PC-3 (cell line): ENCODE measurements around the gene PLXND1. TPM values are rescaled to one million over a fixed set of nuclear protein-coding genes. Genes with fewer than 3 reads are reported as not detected.

Experiments used
- ATAC-seq: fragments of 200-7000 bp; cut with Tn5 transposase; 2 replicates; pipeline ENCODE4 v1.9.1; 2020; ENCODE audit warnings: mild to moderate bottlenecking, moderate library complexity
- BruUV-seq: library from RNA; stranded (reverse); fragments of 400-500 nt; replicated peaks from 2 replicates; lab custom pipeline; 2021; lab: Mats Ljungman, UMichigan
- CTCF ChIA-PET: fragments of 300-600 bp; sonication (Branson Sonifier 250); formaldehyde crosslinking; loops from one replicate; lab custom pipeline; 2022; ENCODE audit warnings: antibody characterized with exemption; lab: Charles Lee
- POLR2A ChIA-PET: fragments of 300-600 bp; sonication (Branson Sonifier 250); formaldehyde crosslinking; loops from one replicate; lab custom pipeline; 2022; ENCODE audit warnings: antibody characterized with exemption; ENCODE audit not compliant: unreplicated experiment; lab: Charles Lee
- DNase-seq: peaks from one replicate; pipeline ENCODE4 v3.0.0-alpha.2; 2015
- H2AFZ ChIP-seq: fragments of 300-600 bp; sonication (generic); 2 replicates; pipeline ENCODE4 v1.6.0; 2016; ENCODE audit warnings: antibody characterized with exemption, low read length
- H3F3A ChIP-seq: fragments of 300-600 bp; sonication (generic); one replicate; pipeline ENCODE4 v1.6.0; 2017; ENCODE audit warnings: antibody characterized with exemption, low read length, control low read depth, mild to moderate bottlenecking; ENCODE audit not compliant: unreplicated experiment
- H3K27ac ChIP-seq: fragments of 300-600 bp; sonication (generic); 2 replicates; pipeline ENCODE4 v1.5.1; 2016; ENCODE audit warnings: mild to moderate bottlenecking, low read length
- H3K27me3 ChIP-seq: fragments of 300-600 bp; sonication (generic); 2 replicates; pipeline ENCODE4 v1.6.1; 2016; ENCODE audit warnings: low read length, mixed read lengths
- H3K36me3 ChIP-seq: fragments of 300-600 bp; sonication (generic); 2 replicates; pipeline ENCODE4 v1.6.1; 2016; ENCODE audit warnings: low read depth, mixed run types, low read length, mixed read lengths
- H3K4me1 ChIP-seq: fragments of 300-600 bp; sonication (generic); 2 replicates; pipeline ENCODE4 v1.5.1; 2016; ENCODE audit warnings: low read length; ENCODE audit not compliant: insufficient read depth
- H3K4me2 ChIP-seq: fragments of 300-600 bp; sonication (generic); 2 replicates; pipeline ENCODE4 v1.6.0; 2016; ENCODE audit warnings: low read length
- H3K4me3 ChIP-seq: fragments of 300-600 bp; sonication (generic); 2 replicates; pipeline ENCODE4 v1.5.1; 2016; ENCODE audit warnings: mild to moderate bottlenecking, low read length, mixed read lengths
- H3K79me2 ChIP-seq: fragments of 300-600 bp; sonication (generic); 2 replicates; pipeline ENCODE4 v1.6.1; 2017; ENCODE audit warnings: low read length, mixed read lengths
- H3K9ac ChIP-seq: fragments of 300-600 bp; sonication (generic); 2 replicates; pipeline ENCODE4 v1.6.0; 2016; ENCODE audit warnings: mild to moderate bottlenecking, low read length
- H3K9me2 ChIP-seq: fragments of 300-600 bp; sonication (generic); replicated peaks from 2 replicates; pipeline ENCODE4 v1.6.1; 2016; ENCODE audit warnings: mixed run types, low read length, mixed read lengths
- H3K9me3 ChIP-seq: fragments of 300-600 bp; sonication (generic); 2 replicates; pipeline ENCODE4 v1.6.1; 2016; ENCODE audit warnings: low read length, mixed read lengths
- H4K20me1 ChIP-seq: fragments of 300-600 bp; sonication (generic); 2 replicates; pipeline ENCODE4 v1.6.1; 2016; ENCODE audit warnings: low read length, mixed read lengths
- CTCF ChIP-seq: fragments of 300-600 bp; sonication (generic); conservative IDR thresholded peaks from 2 replicates; pipeline ENCODE4 v1.5.1; 2017; ENCODE audit warnings: antibody characterized with exemption, low read depth, mild to moderate bottlenecking, low read length
- EZH2 ChIP-seq: fragments of 300-600 bp; sonication (generic); IDR thresholded peaks from one replicate; pipeline ENCODE4 v1.6.1; 2017; ENCODE audit warnings: antibody characterized with exemption, mild to moderate bottlenecking, low read length; ENCODE audit not compliant: unreplicated experiment
- EZH2phosphoT487 ChIP-seq: fragments of 300-600 bp; sonication (generic); IDR thresholded peaks from 2 replicates; pipeline ENCODE4 v1.6.1; 2018; ENCODE audit warnings: mild to moderate bottlenecking, antibody characterized with exemption, low read length, borderline replicate concordance
- intact Hi-C: fragments of 100-400 bp; cut with micrococcal nuclease; formaldehyde crosslinking; loops from 2 replicates; pipeline ENCODE4 v1.9.0; 2023
- total RNA-seq: library from RNA; depleted of rRNA; stranded (reverse); fragments of >200 nt; gene quantifications from 2 replicates; pipeline ENCODE4 v1.2.3, GENCODE V29; 2014

The PLXND1 gene
- total RNA-seq, 1 experiment from 2014 or later = 19.2 TPM

- no peak overlapping the region for H3K4me2 ChIP-seq
- no peak overlapping the region for H3K27ac ChIP-seq
- no peak for TF ChIP-seq EZH2phosphoT487
- no peak for TF ChIP-seq EZH2
- no peaks in the 10 kb centered on the region for H3K9me2 ChIP-seq
- H3K79me2 ChIP-seq = no peaks in the 10 kb centered on the region
- BruUV-seq = no TSS peak
- intact Hi-C loops = no loop called here
- ChIA-PET POLR2A (no interaction called here), CTCF (interaction anchor here (0.6 kb wide), 1 partner anchor 360 kb away, joined by 3 read pairs; no protein-coding TSS in a partner anchor)
- ATAC-seq (no peak), DNase-seq (no peak)
- H3K27me3 ChIP-seq = no peaks in the 10 kb centered on the region
- no peak overlapping the region for H3K4me3 ChIP-seq
- no peaks in the 10 kb centered on the region for H4K20me1 ChIP-seq
- H3K9me3 ChIP-seq = 0 out of 2 replicates have a peak, but pooled peaks cover 6% of the 10 kb centered on the region
- no peak overlapping the region for H2AFZ ChIP-seq
- H3F3A ChIP-seq = no peaks in the 10 kb centered on the region
- H3K4me1 ChIP-seq = no peaks in the 10 kb centered on the region
- no peak overlapping the region for H3K9ac ChIP-seq
- H3K36me3 ChIP-seq = no peaks in the 10 kb centered on the region
Observed at GRCh38 chr3:129632977-129633376, 26.5 kb upstream of the PLXND1 start.

- Histone ChIP-seq H2AFZ (no peak overlapping the region), H3K36me3 (no peaks in the 10 kb centered on the region), H3F3A (no peaks in the 10 kb centered on the region), H3K79me2 (no peaks in the 10 kb centered on the region), H3K4me2 (no peak overlapping the region), H3K27me3 (no peaks in the 10 kb centered on the region), H3K27ac (no peak overlapping the region), H3K9ac (no peak overlapping the region), H3K9me2 (no peaks in the 10 kb centered on the region), H3K9me3 (0 out of 2 replicates have a peak, but pooled peaks cover 6% of the 10 kb centered on the region), H3K4me3 (no peak overlapping the region), H4K20me1 (no peaks in the 10 kb centered on the region), H3K4me1 (no peaks in the 10 kb centered on the region)
- ChIA-PET POLR2A (no interaction called here), CTCF (no interaction called here)
- no peak for TF ChIP-seq EZH2phosphoT487
- TF ChIP-seq CTCF = no peak
- no peak for TF ChIP-seq EZH2
- no TSS peak for BruUV-seq
- DNase-seq (no peak), ATAC-seq (no peak)
- intact Hi-C loops = no loop called here
Observed at GRCh38 chr3:129632556-129632955, 26.1 kb upstream of the PLXND1 start.

- no peaks in the 10 kb centered on the region for H3K36me3 ChIP-seq
- no peak overlapping the region for H3K9ac ChIP-seq
- TF ChIP-seq CTCF (no peak), EZH2phosphoT487 (no peak), EZH2 (no peak)
- H3K4me3 ChIP-seq = no peak overlapping the region
- H3F3A ChIP-seq = no peaks in the 10 kb centered on the region
- BruUV-seq = no TSS peak
- H3K4me1 ChIP-seq = 0 out of 2 replicates have a peak, but pooled peaks cover under 1% of the 10 kb centered on the region
- no peaks in the 10 kb centered on the region for H3K79me2 ChIP-seq
- POLR2A ChIA-PET = no interaction called here
- H2AFZ ChIP-seq = no peak overlapping the region
- DNase-seq = no peak
- H3K4me2 ChIP-seq = no peak overlapping the region
- CTCF ChIA-PET = no interaction called here
- no peak for ATAC-seq
- no peaks in the 10 kb centered on the region for H4K20me1 ChIP-seq
- H3K27ac ChIP-seq = no peak overlapping the region
- H3K27me3 ChIP-seq = no peaks in the 10 kb centered on the region
- intact Hi-C loops = no loop called here
- H3K9me2 ChIP-seq = no peaks in the 10 kb centered on the region
- 0 out of 2 replicates have a peak, but pooled peaks cover 6% of the 10 kb centered on the region for H3K9me3 ChIP-seq
Observed at GRCh38 chr3:129632056-129632455, 25.6 kb upstream of the PLXND1 start.
